Fibroblast of lung (primary cell): ENCODE measurements around the gene DOCK8.

Experiments
- EZH2 ChIP-seq: IDR thresholded peaks from 2 replicates; pipeline ENCODE4 v1.5.1; 2012; ENCODE audit warnings: low read length, control low read depth, mild to moderate bottlenecking; ENCODE audit errors: missing control alignments
- TF ChIP-seq, protein P1 (sequence below), 2 donors: IDR thresholded peaks in 1 of 2; conservative IDR thresholded peaks in 1 of 2; 1 replicate in 1 of 2; 2 replicates in 1 of 2; pipeline ENCODE4 v1.5.1; 2011 to 2012; ENCODE audit warnings: low read length in 2 of 2, control low read depth in 1 of 2, inconsistent platforms in 1 of 2, low read depth in 1 of 2, mild to moderate bottlenecking in 1 of 2

DNA sequence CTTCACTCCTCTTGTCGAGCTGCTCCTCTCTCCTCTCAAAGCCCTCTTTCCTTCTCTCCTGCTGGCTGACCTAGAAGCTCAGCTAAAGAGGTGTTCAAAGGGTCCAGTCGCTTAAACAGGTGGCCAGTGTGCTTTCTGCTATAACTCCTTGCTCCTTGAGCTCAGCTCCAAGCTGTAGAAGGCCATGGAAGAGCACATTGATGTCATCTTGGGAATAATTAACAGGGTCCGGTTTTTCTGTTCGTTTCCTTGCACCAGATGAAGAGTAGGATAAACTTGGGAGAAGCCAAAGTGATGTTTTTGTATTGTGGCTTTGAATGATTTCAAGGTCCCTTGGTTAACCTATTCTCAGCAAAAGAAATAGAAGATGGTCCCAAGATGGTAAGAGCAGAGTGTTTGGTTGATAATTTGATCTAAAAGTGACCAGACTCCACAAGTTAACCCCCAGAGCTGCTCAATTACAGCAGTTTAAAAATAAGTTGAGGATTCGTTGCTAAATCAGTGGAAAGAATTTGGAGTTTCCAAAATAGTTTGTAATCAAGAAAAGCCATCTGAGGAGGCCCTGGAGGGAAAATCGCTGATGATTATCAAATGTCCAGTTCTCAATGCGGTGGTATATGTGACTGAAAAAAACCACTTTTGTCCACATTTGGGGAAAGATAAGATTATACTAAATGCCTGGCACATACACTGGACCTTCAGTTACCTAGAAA lies 148.1 kb downstream of the DOCK8 start:
- TF ChIP-seq, protein P1, sequence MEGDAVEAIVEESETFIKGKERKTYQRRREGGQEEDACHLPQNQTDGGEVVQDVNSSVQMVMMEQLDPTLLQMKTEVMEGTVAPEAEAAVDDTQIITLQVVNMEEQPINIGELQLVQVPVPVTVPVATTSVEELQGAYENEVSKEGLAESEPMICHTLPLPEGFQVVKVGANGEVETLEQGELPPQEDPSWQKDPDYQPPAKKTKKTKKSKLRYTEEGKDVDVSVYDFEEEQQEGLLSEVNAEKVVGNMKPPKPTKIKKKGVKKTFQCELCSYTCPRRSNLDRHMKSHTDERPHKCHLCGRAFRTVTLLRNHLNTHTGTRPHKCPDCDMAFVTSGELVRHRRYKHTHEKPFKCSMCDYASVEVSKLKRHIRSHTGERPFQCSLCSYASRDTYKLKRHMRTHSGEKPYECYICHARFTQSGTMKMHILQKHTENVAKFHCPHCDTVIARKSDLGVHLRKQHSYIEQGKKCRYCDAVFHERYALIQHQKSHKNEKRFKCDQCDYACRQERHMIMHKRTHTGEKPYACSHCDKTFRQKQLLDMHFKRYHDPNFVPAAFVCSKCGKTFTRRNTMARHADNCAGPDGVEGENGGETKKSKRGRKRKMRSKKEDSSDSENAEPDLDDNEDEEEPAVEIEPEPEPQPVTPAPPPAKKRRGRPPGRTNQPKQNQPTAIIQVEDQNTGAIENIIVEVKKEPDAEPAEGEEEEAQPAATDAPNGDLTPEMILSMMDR (conservative IDR thresholded peaks at IDR 0.05 in 1 of 2, IDR thresholded peaks at IDR 0.05 in 1 of 2; ENCODE audit: low read depth in 1 of 2, low read length in 2 of 2): no peak
- no peak for TF ChIP-seq EZH2
